Loucy (cell line): ENCODE results near the gene DUSP3.

ENCODE experiments used
- EZH2phosphoT487 ChIP-seq: fragments of 200-600 bp; IDR thresholded peaks from 2 replicates; pipeline ENCODE4 v1.6.1; 2018; ENCODE audit warnings: antibody characterized with exemption, mild to moderate bottlenecking, moderate library complexity, borderline replicate concordance
- TF ChIP-seq, protein P1 (sequence below): fragments of 200-600 bp; sonication (generic); conservative IDR thresholded peaks from 2 replicates; pipeline ENCODE4 v1.5.1; 2014; ENCODE audit warnings: mild to moderate bottlenecking, antibody characterized with exemption, low read length

DNA sequence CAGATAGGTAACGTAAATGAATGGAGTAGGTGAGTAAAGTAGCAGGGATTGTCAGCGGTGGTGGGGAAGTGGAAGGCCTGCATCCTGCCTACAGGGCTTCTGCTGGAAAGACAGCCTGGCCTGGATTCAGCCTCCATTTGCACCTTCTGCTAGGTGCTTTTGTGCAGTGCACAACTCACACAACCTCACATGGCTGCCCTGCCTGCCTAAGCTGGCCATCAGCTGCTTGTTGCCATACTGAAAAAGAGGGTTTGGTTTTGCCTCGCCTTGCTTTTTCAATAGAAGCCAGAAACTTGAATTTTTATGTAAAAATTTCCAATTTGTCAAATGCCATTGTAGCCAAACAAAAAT is 56.5 kb downstream of the DUSP3 start:
- TF ChIP-seq, protein P1, sequence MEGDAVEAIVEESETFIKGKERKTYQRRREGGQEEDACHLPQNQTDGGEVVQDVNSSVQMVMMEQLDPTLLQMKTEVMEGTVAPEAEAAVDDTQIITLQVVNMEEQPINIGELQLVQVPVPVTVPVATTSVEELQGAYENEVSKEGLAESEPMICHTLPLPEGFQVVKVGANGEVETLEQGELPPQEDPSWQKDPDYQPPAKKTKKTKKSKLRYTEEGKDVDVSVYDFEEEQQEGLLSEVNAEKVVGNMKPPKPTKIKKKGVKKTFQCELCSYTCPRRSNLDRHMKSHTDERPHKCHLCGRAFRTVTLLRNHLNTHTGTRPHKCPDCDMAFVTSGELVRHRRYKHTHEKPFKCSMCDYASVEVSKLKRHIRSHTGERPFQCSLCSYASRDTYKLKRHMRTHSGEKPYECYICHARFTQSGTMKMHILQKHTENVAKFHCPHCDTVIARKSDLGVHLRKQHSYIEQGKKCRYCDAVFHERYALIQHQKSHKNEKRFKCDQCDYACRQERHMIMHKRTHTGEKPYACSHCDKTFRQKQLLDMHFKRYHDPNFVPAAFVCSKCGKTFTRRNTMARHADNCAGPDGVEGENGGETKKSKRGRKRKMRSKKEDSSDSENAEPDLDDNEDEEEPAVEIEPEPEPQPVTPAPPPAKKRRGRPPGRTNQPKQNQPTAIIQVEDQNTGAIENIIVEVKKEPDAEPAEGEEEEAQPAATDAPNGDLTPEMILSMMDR = no peak
- no peak for TF ChIP-seq EZH2phosphoT487
